Psoas muscle (tissue), 8 donors: ENCODE data around the gene SFSWAP. TPM values are rescaled to one million over a fixed set of nuclear protein-coding genes. Genes with fewer than 3 reads are reported as not detected.

Experiments used
- ATAC-seq, 4 donors: fragments of 200-7000 bp; cut with Tn5 transposase; one replicate each; pipeline ENCODE4 v1.9.1; 2020; ENCODE audit warnings: moderate library complexity in 3 of 4, mild to moderate bottlenecking in 2 of 4
- DNase-seq, 2 donors: peaks; one replicate each; pipeline ENCODE4 v3.0.0-alpha.2; 2020
- H3K27ac ChIP-seq: fragments of 200-600 bp; one replicate; pipeline ENCODE4 v1.8.0; 2022
- H3K27me3 ChIP-seq, 3 donors: fragments of 200-600 bp in 1 of 3; one replicate each; pipeline versions ENCODE4 v1.6.1 to v1.8.0; 2013 to 2022; ENCODE audit warnings: low read length in 2 of 3, mild to moderate bottlenecking in 2 of 3, moderate library complexity in 1 of 3; ENCODE audit not compliant: insufficient read depth in 3 of 3
- H3K36me3 ChIP-seq, 2 donors: fragments of 200-600 bp in 1 of 2; one replicate each; pipeline versions ENCODE4 v1.6.1 to v1.8.0; 2013 to 2022; ENCODE audit warnings: low read depth in 1 of 2, mild to moderate bottlenecking in 1 of 2, moderate library complexity in 1 of 2; ENCODE audit not compliant: insufficient read depth in 1 of 2
- H3K4me1 ChIP-seq: fragments of 200-600 bp; one replicate; pipeline ENCODE4 v1.8.0; 2022
- H3K4me3 ChIP-seq: fragments of 200-600 bp; one replicate; pipeline ENCODE4 v1.8.0; 2022; ENCODE audit warnings: mild to moderate bottlenecking
- H3K9me3 ChIP-seq: fragments of 200-600 bp; one replicate; pipeline ENCODE4 v1.8.0; 2022
- WGBS, 3 donors: extraction: QIAGEN DNeasy Blood & Tissue Kit; methylation state at CpG; one replicate each; pipeline versions ENCODE4 v1.1.6 to v1.1.7; 2013; 5-methylcytosine and 5-hydroxymethylcytosine counted together
- intact Hi-C, 2 donors: fragments of 100-400 bp; cut with DNase I; formaldehyde crosslinking; loops; one replicate each; pipeline versions ENCODE4 v1.11.0 to v1.14.2; 2022
- polyA plus RNA-seq, 3 donors: library from polyadenylated mRNA; stranded (reverse); fragments of 200-250 nt; gene quantifications; one replicate each; pipeline ENCODE4 v1.2.3, GENCODE V29; 2013
- total RNA-seq, 4 donors: library from RNA; stranded (reverse); fragmentation: NEBNext Ultra II Directional in 2 of 4; extraction: Animal tissue kit (Norgen Biotek cat#: 25700) in 2 of 4; gene quantifications; one replicate each; pipeline versions ENCODE4 v1.2.1 to v1.2.4, GENCODE V29; 2021 to 2023
- TF ChIP-seq, protein P1 (sequence below): fragments of 200-600 bp; IDR thresholded peaks from one replicate; pipeline ENCODE4 v1.8.0; 2022; ENCODE audit warnings: antibody characterized with exemption
- donor health status: healthy with polysubstance abuse.
- donor health status: DM: no; HTN: no; CAD: no; lungs with moderate emphysema.
- donor health status: Bipolar disorder and iron deficiency.
- donor health status: healthy.
- donor health status: DM: yes; HTN: yes; CAD: no.
- donor health status: DM: no; HTN: no; CAD: no.
- donor health status: DM: no; HTN: no; CAD: no.
- donor health status: DM: yes; HTN: yes; CAD: no.

SFSWAP gene
- total and polyA plus RNA-seq, 7 donors = 19.4 to 34.3 (median 23.5) TPM

DNA sequence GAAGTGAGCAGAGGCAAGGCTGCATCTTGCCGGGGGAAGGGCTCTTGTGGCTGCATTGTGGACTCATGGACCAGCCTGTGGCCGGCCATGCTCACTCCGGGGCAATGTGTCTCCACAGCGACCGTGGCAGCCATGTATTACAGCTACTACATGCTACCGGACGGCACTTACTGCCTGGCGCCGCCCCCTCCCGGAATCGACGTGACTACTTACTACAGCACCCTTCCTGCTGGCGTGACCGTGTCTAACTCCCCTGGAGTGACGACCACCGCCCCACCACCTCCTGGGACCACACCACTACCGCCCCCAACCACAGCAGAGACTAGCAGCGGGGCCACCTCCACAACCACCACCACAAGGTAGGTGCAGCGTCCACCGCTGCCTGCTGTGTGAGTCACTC, 42.1 kb downstream of the SFSWAP start:
- WGBS, 3 donors = 89 to 94% (median 91%) methylated on average over 20 of the region's 20 CpGs
- H3K4me1 ChIP-seq = no peaks in the 10 kb centered on the region
- no peaks in the 10 kb centered on the region for H3K9me3 ChIP-seq
- TF ChIP-seq, protein P1, sequence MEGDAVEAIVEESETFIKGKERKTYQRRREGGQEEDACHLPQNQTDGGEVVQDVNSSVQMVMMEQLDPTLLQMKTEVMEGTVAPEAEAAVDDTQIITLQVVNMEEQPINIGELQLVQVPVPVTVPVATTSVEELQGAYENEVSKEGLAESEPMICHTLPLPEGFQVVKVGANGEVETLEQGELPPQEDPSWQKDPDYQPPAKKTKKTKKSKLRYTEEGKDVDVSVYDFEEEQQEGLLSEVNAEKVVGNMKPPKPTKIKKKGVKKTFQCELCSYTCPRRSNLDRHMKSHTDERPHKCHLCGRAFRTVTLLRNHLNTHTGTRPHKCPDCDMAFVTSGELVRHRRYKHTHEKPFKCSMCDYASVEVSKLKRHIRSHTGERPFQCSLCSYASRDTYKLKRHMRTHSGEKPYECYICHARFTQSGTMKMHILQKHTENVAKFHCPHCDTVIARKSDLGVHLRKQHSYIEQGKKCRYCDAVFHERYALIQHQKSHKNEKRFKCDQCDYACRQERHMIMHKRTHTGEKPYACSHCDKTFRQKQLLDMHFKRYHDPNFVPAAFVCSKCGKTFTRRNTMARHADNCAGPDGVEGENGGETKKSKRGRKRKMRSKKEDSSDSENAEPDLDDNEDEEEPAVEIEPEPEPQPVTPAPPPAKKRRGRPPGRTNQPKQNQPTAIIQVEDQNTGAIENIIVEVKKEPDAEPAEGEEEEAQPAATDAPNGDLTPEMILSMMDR = no peak
- no peak overlapping the region for H3K4me3 ChIP-seq
- ATAC-seq (no peak), DNase-seq (no peak)
- peaks cover 2 to 89% of the 10 kb centered on the region in 2 donors for H3K36me3 ChIP-seq
- no peak overlapping the region for H3K27ac ChIP-seq
- intact Hi-C loops = no loop called here
- H3K27me3 ChIP-seq = no peaks in the 10 kb centered on the region

DNA sequence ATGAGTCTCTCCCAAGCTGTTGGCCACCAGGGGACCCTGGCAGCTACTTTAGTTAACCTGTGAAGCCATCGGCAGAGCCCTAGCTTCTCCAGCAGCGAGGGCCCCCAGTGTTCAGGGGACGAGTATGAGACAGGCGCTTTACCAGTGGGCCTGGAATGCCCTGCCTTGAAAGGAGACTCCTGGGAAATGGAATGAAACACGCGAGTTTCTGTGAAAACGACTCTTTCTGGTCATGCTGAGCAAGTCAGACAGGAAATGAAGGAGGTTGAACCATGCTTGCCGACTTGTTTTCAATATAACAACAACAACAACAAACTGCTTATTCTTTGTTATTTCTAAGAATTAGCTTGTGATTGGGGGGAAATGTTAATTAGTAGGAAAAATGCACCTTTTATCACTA, 42.9 kb downstream of the SFSWAP start:
- intact Hi-C loops = no loop called here
- no peaks in the 10 kb centered on the region for H3K9me3 ChIP-seq
- peaks cover 2 to 89% of the 10 kb centered on the region in 2 donors for H3K36me3 ChIP-seq
- WGBS, 3 donors = 93 to 95% (median 94%) methylated on average over 8 of the region's 8 CpGs
- no peak for DNase-seq
- H3K27me3 ChIP-seq = no peaks in the 10 kb centered on the region
- H3K4me1 ChIP-seq = no peaks in the 10 kb centered on the region
- H3K27ac ChIP-seq = no peak overlapping the region
- TF ChIP-seq, protein P1 = no peak
- ATAC-seq = no peak
- H3K4me3 ChIP-seq = no peak overlapping the region

DNA sequence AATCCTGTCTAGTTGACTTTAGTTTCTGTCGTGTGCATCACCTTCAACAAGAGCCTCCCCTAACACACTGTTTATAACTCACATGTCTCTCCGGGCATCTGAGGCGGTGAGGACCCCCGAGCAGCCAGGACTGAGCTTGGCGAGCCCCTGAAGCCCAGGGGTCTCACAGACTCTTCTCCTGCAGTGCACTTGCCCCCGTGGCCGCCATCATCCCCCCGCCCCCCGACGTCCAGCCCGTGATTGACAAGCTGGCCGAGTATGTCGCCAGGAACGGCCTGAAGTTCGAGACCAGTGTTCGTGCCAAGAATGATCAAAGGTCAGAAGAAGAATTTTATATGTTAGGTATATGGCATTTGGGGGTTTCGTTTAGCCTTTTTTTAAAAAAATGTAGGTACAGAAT, 43.3 kb downstream of the SFSWAP start:
- TF ChIP-seq, protein P1 = no peak
- no peaks in the 10 kb centered on the region for H3K27me3 ChIP-seq
- intact Hi-C loops = no loop called here
- ATAC-seq (no peak), DNase-seq (no peak)
- H3K4me1 ChIP-seq = no peaks in the 10 kb centered on the region
- H3K36me3 ChIP-seq = peaks cover 2 to 89% of the 10 kb centered on the region in 2 donors
- no peak overlapping the region for H3K27ac ChIP-seq
- H3K4me3 ChIP-seq = no peak overlapping the region
- 90 to 96% (median 93%) methylated on average over 17 of the region's 17 CpGs for WGBS, 3 donors
- H3K9me3 ChIP-seq = no peaks in the 10 kb centered on the region

DNA sequence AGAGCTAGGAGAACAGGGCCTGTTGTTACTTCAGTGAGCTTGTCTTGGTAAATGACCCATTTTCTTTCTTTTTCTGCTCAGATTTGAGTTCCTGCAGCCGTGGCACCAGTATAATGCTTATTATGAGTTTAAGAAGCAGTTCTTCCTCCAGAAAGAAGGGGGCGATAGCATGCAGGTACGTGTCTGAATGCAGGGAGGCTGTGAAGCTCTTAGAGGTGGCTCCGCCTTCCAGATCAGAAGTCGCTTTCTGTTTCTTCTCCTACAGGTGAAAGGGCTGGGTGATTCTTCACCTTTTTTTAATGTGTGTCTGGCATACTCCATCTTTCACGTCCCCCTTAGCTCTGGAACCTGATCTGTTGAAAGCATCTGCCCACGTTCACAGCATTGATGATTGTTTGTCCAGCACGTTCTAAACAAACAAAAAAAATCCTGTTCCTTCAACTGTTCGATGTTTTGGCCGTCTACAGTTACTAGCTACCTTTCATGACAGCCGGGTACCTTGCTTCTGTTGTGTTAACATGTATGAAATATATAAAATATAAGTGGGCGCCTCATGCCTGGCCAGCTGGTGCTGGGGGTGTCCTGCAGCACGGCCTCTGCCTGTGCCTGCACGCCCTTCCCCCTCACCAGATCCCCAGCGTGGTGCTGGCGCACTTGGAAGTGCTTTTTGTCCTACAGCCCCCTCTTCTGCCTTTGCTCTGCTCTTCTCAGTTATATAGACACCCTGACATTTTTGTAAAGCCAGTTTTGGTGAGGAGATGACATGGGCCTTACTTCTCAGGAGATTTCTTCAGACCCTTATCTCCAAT, 44.6 kb downstream of the SFSWAP start:
- no peaks in the 10 kb centered on the region for H3K27me3 ChIP-seq
- no peak for DNase-seq
- H3K27ac ChIP-seq = no peak overlapping the region
- no peak for ATAC-seq
- no peaks in the 10 kb centered on the region for H3K4me1 ChIP-seq
- peaks cover 2 to 93% of the 10 kb centered on the region in 2 donors for H3K36me3 ChIP-seq
- WGBS, 3 donors = 84 to 89% (median 88%) methylated on average over 16 of the region's 16 CpGs
- no peaks in the 10 kb centered on the region for H3K9me3 ChIP-seq
- intact Hi-C loops = loop anchor here in 1 of 2 donors (5.0 kb wide), 1 partner anchor 38 kb away; no protein-coding TSS in a partner anchor
- H3K4me3 ChIP-seq = no peak overlapping the region
- TF ChIP-seq, protein P1 = peak; percentile 8
